Measurements from ENCODE around the gene JUN. TPM values are rescaled to one million over a fixed set of nuclear protein-coding genes. Genes with fewer than 3 reads are reported as not detected.

The JUN gene
- total RNA-seq, 2 experiments from 2014 or later, result 51.4 to 53.2 TPM

DNA sequence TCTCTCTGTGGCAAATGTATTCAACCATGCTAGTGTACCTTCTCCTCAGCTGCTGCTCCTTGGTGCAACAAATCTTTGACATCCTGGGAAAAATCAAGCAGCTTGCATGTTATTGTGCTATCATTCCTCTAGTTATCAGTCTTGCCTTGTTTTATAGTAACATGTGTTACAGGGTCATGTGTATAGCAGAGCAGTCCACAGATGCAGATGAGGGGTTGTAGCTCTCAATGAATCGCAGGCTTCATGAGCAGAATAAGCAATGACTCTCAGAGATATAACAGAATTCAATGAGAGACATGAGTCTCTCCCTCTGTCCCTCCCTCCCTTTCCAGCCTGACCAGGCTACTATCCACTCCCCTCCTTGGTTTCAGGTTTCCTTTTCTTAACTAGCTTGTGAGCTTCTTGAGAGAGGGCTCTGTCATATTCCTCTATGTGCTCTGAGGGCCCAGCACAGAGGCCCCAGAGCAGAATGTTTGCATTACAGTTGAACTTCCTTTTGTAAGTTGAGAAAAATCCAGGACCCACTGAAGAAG lies 15.1 kb upstream of the JUN start:
- ChIA-PET CTCF (no interaction called here), POLR2A (interaction anchor here (1.0 kb wide), 1 partner anchor 13 kb away, joined by 4 read pairs; no protein-coding TSS in a partner anchor)
- DNase-seq, result no peak
- H3K36me3 Mint-ChIP-seq (ENCODE audit: low read depth), result no peaks in the 10 kb centered on the region
- H3K4me1 Mint-ChIP-seq (ENCODE audit: low read depth), result peaks cover 10% of the 10 kb centered on the region
- no peaks in the 10 kb centered on the region for H3K27me3 Mint-ChIP-seq
- H3K9me3 Mint-ChIP-seq, result no peaks in the 10 kb centered on the region
- H3K4me3 Mint-ChIP-seq, result no peak overlapping the region
- ATAC-seq, result no peak
- TF ChIP-seq, protein P1, sequence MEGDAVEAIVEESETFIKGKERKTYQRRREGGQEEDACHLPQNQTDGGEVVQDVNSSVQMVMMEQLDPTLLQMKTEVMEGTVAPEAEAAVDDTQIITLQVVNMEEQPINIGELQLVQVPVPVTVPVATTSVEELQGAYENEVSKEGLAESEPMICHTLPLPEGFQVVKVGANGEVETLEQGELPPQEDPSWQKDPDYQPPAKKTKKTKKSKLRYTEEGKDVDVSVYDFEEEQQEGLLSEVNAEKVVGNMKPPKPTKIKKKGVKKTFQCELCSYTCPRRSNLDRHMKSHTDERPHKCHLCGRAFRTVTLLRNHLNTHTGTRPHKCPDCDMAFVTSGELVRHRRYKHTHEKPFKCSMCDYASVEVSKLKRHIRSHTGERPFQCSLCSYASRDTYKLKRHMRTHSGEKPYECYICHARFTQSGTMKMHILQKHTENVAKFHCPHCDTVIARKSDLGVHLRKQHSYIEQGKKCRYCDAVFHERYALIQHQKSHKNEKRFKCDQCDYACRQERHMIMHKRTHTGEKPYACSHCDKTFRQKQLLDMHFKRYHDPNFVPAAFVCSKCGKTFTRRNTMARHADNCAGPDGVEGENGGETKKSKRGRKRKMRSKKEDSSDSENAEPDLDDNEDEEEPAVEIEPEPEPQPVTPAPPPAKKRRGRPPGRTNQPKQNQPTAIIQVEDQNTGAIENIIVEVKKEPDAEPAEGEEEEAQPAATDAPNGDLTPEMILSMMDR (IDR thresholded peaks at IDR 0.05), result no peak
- intact Hi-C loops (cut with micrococcal nuclease), result no loop called here
- no peak overlapping the region for H3K27ac Mint-ChIP-seq

DNA sequence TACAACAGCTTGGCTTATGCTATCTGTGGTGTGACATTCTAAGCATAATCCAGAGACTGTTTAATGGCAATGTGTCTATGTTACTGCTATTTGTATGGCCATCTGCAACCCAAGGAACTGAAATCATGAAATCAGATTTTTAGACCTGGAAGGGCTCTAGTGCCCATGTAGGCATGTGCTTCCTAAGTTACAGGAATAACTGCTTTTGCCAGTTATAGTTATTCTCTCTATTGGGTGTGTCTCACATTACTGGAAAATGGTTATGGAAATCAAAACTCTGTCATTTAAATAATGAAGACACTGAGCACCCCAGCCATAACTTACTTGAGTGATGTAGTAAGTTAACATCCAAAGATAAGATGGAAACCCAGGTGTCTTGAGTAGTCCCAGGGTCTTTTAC lies 12.6 kb upstream of the JUN start:
- intact Hi-C loops (cut with micrococcal nuclease), result no loop called here
- TF ChIP-seq, protein P1 (IDR thresholded peaks at IDR 0.05), result no peak
- H3K27ac Mint-ChIP-seq, result no peak overlapping the region

DNA sequence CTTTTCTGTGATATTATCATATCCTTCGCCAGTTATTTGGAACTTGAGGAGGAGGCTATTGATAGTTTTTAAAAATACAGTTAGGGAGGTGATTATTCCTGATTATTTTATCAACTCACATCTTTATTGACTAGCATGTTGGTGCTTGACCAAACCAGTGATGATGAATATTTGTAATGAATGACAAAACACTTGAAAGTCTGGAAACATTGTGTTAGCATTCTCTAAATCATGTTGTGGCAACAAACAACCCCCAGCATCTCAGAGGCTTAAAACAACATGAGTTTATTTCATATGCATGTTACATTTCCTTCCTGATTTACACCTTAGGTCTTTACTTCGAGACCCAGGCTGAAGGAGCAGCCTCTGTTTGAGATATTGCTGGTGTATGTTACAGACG lies 10.7 kb upstream of the JUN start:
- POLR2A ChIA-PET, result interaction anchor here (0.6 kb wide), 1 partner anchor 13 kb away, joined by 5 read pairs; no protein-coding TSS in a partner anchor
- H3K27me3 Mint-ChIP-seq, result no peaks in the 10 kb centered on the region
- CTCF ChIA-PET, result interaction anchor here (1.4 kb wide), 1 partner anchor 14 kb away, joined by 3 read pairs; no protein-coding TSS in a partner anchor
- TF ChIP-seq, protein P1 (IDR thresholded peaks at IDR 0.05), result no peak
- ATAC-seq, result no peak
- H3K4me3 Mint-ChIP-seq, result no peak overlapping the region
- peaks cover 19% of the 10 kb centered on the region for H3K4me1 Mint-ChIP-seq (ENCODE audit: low read depth)
- no peaks in the 10 kb centered on the region for H3K9me3 Mint-ChIP-seq
- intact Hi-C loops (cut with micrococcal nuclease), result no loop called here
- DNase-seq, result no peak
- H3K27ac Mint-ChIP-seq, result no peak overlapping the region
- H3K36me3 Mint-ChIP-seq (ENCODE audit: low read depth), result no peaks in the 10 kb centered on the region

More for the DNA sequence above, 12.6 kb upstream of the JUN start:
- CTCF ChIA-PET, result no interaction called here
- Mint-ChIP-seq H3K4me1 (ENCODE audit: low read depth) (peaks cover 12% of the 10 kb centered on the region), H3K4me3 (no peak overlapping the region), H3K27me3 (no peaks in the 10 kb centered on the region), H3K36me3 (ENCODE audit: low read depth) (no peaks in the 10 kb centered on the region), H3K9me3 (no peaks in the 10 kb centered on the region)
- ATAC-seq, result no peak
- POLR2A ChIA-PET, result no interaction called here
- no peak for DNase-seq

DNA sequence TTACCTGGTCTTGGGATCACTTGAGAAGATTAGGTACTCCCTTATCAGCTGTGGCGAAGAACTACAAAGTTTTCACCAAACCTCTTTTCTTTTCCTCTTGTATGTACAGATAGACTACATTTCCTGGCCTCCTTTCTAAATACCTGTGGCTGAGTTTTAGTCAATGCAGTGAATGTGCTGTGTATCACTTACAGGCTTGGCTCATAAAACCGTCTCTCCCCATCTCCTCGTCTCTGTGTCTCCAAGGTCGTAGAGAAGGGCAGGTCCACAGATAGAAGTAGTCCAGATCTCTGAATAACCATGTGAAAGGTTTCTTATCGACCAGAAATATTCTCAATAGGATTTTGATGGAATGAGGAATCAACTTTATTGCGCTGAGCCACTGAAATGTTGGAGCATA lies 9.0 kb upstream of the JUN start:
- no peak overlapping the region for H3K4me3 Mint-ChIP-seq
- TF ChIP-seq, protein P1 (IDR thresholded peaks at IDR 0.05), result no peak
- ChIA-PET CTCF (no interaction called here), POLR2A (interaction anchor here (0.8 to 1.4 kb wide), 2 partner anchors 9 to 11 kb away, joined by 3 to 5 read pairs; partner anchors contain the start of gene JUN)
- no peak for ATAC-seq
- H3K9me3 Mint-ChIP-seq, result peaks cover 13% of the 10 kb centered on the region
- peaks cover 19% of the 10 kb centered on the region for H3K4me1 Mint-ChIP-seq (ENCODE audit: low read depth)
- no peak for DNase-seq
- no peaks in the 10 kb centered on the region for H3K27me3 Mint-ChIP-seq
- intact Hi-C loops (cut with micrococcal nuclease), result no loop called here
- H3K36me3 Mint-ChIP-seq (ENCODE audit: low read depth), result peaks cover 11% of the 10 kb centered on the region
- no peak overlapping the region for H3K27ac Mint-ChIP-seq

DNA sequence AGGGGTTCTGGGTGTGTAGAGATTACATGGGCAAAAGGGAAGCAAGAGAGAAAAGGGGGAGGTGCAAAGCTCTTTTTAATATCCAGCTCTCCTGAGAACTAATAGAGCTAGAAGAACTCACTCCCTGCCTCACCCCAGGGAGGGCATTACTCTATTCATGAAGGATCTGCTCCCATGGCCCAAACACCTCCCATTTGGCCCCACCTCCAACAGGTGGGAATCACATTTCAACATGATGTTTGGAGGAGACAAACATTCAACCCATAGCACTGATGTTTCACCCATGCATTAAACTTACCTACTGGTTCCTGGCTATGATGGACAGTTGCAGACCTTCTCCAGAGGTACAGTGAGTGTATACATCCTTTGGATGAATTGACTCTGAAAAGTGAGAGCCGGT lies 7.3 kb upstream of the JUN start:
- intact Hi-C loops (cut with micrococcal nuclease), result no loop called here
- ATAC-seq, result no peak
- Mint-ChIP-seq H3K4me1 (ENCODE audit: low read depth) (peaks cover 19% of the 10 kb centered on the region), H3K27me3 (no peaks in the 10 kb centered on the region), H3K36me3 (ENCODE audit: low read depth) (peaks cover 14% of the 10 kb centered on the region), H3K9me3 (peaks cover 13% of the 10 kb centered on the region), H3K27ac (no peak overlapping the region), H3K4me3 (no peak overlapping the region)
- POLR2A ChIA-PET, result interaction anchor here (1.0 kb wide), 1 partner anchor 151 kb away, joined by 3 read pairs; no protein-coding TSS in a partner anchor
- TF ChIP-seq, protein P1 (IDR thresholded peaks at IDR 0.05), result no peak
- no peak for DNase-seq
- CTCF ChIA-PET, result no interaction called here

Data from activated CD8-positive, alpha-beta T cell treated with anti-CD3 and anti-CD28 coated beads for 36 hours (primary cell).